Activated B cell treated with CpG ODN at 0.5 μM for 24 hours (primary cell): ENCODE data around the gene TMEM181. TPM values are rescaled to one million over a fixed set of nuclear protein-coding genes. Genes with fewer than 3 reads are reported as not detected.
A peak's percentile ranks its signal among the peaks of the same experiment; 100 is the strongest.
"Not testable (repeated sequence)": the region's sequence is repeated elsewhere in the genome, so short reads cannot be mapped to it uniquely, and the experiment has no call there.

Experiments used
- ATAC-seq: fragments of 200-7000 bp; cut with Tn5 transposase; one replicate; pipeline ENCODE4 v1.10.0; 2021; ENCODE audit warnings: low read depth, mild to moderate bottlenecking, moderate library complexity
- CTCF ChIA-PET: fragments of 350-600 bp; sonication (Branson Sonifier 250); formaldehyde crosslinking; loops from one replicate; lab custom pipeline; 2021; ENCODE audit warnings: antibody characterized with exemption; lab: Charles Lee
- POLR2A ChIA-PET: fragments of 350-600 bp; sonication (Branson Sonifier 250); formaldehyde crosslinking; loops from one replicate; lab custom pipeline; 2021; ENCODE audit warnings: antibody characterized with exemption; lab: Charles Lee
- DNase-seq: peaks from one replicate; pipeline ENCODE4 v3.0.0; 2022
- H3K27ac Mint-ChIP-seq: one replicate; pipeline ENCODE4 v1.8.0; 2020; ENCODE audit warnings: mixed read lengths
- H3K27me3 Mint-ChIP-seq: one replicate; pipeline ENCODE4 v1.8.0; 2021; ENCODE audit warnings: mixed read lengths
- H3K36me3 Mint-ChIP-seq: one replicate; pipeline ENCODE4 v1.8.0; 2021; ENCODE audit warnings: low read depth, mixed read lengths
- H3K4me1 Mint-ChIP-seq: one replicate; pipeline ENCODE4 v1.8.0; 2021; ENCODE audit warnings: mixed read lengths
- H3K4me3 Mint-ChIP-seq: one replicate; pipeline ENCODE4 v1.8.0; 2020; ENCODE audit warnings: mild to moderate bottlenecking, mixed read lengths
- H3K9me3 Mint-ChIP-seq: one replicate; pipeline ENCODE4 v1.8.0; 2020; ENCODE audit warnings: mixed read lengths
- CTCF ChIP-seq: fragments of 200-600 bp; IDR thresholded peaks from one replicate; pipeline ENCODE4 v1.8.0; 2022; ENCODE audit warnings: antibody characterized with exemption, mild to moderate bottlenecking
- intact Hi-C: fragments of 100-400 bp; cut with micrococcal nuclease; formaldehyde crosslinking; loops from one replicate; pipeline ENCODE4 v1.15.1; 2024
- total RNA-seq: library from RNA; stranded (reverse); gene quantifications from 2 replicates; pipeline ENCODE4 v1.2.3, GENCODE V29; 2022

Gene TMEM181
- total RNA-seq, 1 donor from 2014 or later: 8.8 TPM

GRCh38 chr6:158554611-158555361, 5.1 kb upstream of the TMEM181 start:
- Mint-ChIP-seq H3K36me3 (no peaks in the 10 kb centered on the region), H3K4me3 (no peak overlapping the region), H3K27ac (no peak overlapping the region), H3K4me1 (peaks cover 3% of the 10 kb centered on the region), H3K9me3 (no peaks in the 10 kb centered on the region), H3K27me3 (no peaks in the 10 kb centered on the region)
- CTCF ChIA-PET: no interaction called here
- no peak for DNase-seq
- no peak for ATAC-seq
- intact Hi-C loops: no loop called here
- TF ChIP-seq CTCF: no peak
- POLR2A ChIA-PET: no interaction called here

DNA sequence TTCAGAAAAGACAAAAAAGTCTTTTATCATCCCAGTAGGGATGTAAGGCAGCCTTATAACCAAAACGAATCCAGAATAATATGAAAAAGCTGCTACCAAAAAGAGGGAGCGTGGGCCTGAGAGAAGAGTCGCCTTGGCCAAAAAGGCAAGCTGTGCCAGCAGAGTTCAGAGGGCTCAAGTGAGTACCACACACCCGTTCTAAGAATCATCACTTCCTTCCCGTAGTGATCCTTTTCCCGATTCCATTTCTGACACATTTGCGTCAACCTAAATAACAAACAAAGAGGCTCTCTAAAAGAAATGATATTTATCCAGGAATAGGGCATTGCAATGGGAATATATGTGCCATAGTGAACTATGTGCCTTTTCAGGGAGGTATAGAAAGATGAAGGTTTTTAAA, 3.8 kb upstream of the TMEM181 start:
- DNase-seq (no peak), ATAC-seq (no peak)
- H3K27me3 Mint-ChIP-seq: no peaks in the 10 kb centered on the region
- no peak overlapping the region for H3K27ac Mint-ChIP-seq
- H3K36me3 Mint-ChIP-seq: peaks cover 3% of the 10 kb centered on the region
- POLR2A ChIA-PET: no interaction called here
- H3K4me3 Mint-ChIP-seq: no peak overlapping the region
- peaks cover 8% of the 10 kb centered on the region for H3K4me1 Mint-ChIP-seq
- no peaks in the 10 kb centered on the region for H3K9me3 Mint-ChIP-seq
- CTCF ChIA-PET: no interaction called here
- intact Hi-C loops: no loop called here
- no peak for TF ChIP-seq CTCF

DNA sequence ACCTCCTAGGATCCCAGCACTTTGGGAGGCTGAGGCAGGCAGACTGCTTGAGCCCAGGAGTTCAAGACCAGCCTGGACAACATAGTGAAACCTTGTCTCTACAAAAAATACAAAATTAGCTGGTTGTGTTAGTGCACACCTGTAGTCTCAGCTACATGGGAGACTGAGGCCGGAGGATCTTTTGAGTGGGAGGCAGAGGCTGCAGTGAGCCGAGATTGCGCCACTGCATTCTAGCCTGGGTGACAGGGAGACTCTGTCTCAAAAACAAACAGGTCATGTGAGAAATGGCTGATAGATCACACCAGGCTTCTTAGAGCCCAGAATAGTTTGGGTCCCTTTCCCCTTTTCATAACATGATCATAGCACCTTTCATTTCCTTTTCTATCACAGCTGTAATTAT, 2.8 kb upstream of the TMEM181 start:
- H3K9me3 Mint-ChIP-seq, ATAC-seq, CTCF ChIA-PET, H3K27me3 Mint-ChIP-seq, H3K4me3 Mint-ChIP-seq, H3K36me3 Mint-ChIP-seq, H3K27ac Mint-ChIP-seq, DNase-seq, intact Hi-C loops: not testable (repeated sequence)
- POLR2A ChIA-PET: interaction anchor here (0.6 to 1.3 kb wide), 2 partner anchors 53 to 88 kb away, joined by 3 read pairs; partner anchors contain the start of gene DYNLT1
- peaks cover 18% of the 10 kb centered on the region for H3K4me1 Mint-ChIP-seq

GRCh38 chr6:158557927-158558326, 2.0 kb upstream of the TMEM181 start:
- H3K27me3 Mint-ChIP-seq: no peaks in the 10 kb centered on the region
- ChIA-PET CTCF (no interaction called here), POLR2A (interaction anchor here (0.6 to 1.3 kb wide), 3 partner anchors 12 to 87 kb away, joined by 3 to 5 read pairs (median 3); partner anchors contain the start of gene DYNLT1)
- H3K9me3 Mint-ChIP-seq: no peaks in the 10 kb centered on the region
- no peak overlapping the region for H3K4me3 Mint-ChIP-seq
- no peak for TF ChIP-seq CTCF
- H3K36me3 Mint-ChIP-seq: peaks cover 3% of the 10 kb centered on the region
- H3K4me1 Mint-ChIP-seq: peaks cover 21% of the 10 kb centered on the region
- no peak overlapping the region for H3K27ac Mint-ChIP-seq
- ATAC-seq: no peak
- intact Hi-C loops: no loop called here
- DNase-seq: no peak

DNA sequence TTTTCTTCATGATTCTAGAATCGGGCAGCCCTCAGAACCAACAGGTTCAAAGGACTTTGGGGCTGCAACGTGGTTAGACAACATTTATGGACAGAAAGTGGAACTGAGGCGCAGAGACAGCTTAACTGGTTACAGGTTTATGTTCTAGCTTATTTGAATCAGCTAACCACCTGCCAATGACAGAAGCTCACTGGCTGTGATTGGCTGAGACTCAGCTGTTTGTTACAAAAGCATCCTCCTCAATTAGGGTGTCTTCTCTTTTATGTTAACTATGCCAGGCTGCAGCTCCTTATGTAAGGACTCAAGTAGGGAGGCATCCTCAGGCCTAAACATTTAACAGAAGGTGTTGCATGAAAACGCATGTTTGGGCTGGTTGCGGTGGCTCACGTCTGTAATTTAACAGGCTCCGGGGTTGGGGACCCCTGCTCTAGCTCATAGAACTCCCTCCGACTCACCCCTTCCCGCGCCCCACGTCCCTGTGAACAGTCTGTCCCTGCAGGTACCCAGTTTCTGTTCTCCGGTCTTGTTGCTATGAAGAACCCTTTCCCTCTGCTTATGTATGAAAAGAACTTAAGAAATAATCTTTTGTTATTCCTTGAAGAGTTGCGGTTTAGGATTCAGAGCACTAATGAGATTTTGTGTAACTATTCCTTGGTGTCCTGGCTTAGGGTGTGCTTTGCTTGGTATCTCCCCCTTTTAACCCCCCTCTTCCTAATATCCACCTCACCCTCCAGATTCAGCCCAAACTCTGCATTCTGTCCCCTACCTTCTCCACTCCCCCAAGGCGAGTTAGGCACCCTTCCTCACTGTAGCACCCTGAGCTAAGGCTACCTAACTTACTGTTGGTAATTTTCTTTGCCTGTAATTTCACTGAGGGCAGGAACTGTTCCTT, 1.2 kb upstream of the TMEM181 start:
- POLR2A ChIA-PET: interaction anchor here (0.8 to 1.3 kb wide), 2 partner anchors 11 to 86 kb away, joined by 3 to 5 read pairs; partner anchors contain the start of gene DYNLT1
- DNase-seq: no peak
- intact Hi-C loops: no loop called here

More for the DNA sequence above, 1.2 kb upstream of the TMEM181 start:
- TF ChIP-seq CTCF: no peak
- H3K27ac Mint-ChIP-seq: peak overlapping the region; percentile 59
- peak overlapping the region; percentile 91 for H3K4me3 Mint-ChIP-seq
- H3K9me3 Mint-ChIP-seq: no peaks in the 10 kb centered on the region
- H3K27me3 Mint-ChIP-seq: no peaks in the 10 kb centered on the region
- no peak for ATAC-seq
- peaks cover 21% of the 10 kb centered on the region for H3K4me1 Mint-ChIP-seq
- H3K36me3 Mint-ChIP-seq: peaks cover 3% of the 10 kb centered on the region
- CTCF ChIA-PET: no interaction called here
